K562 (cell line): ENCODE data around the gene GNB2. TPM values are rescaled to one million over a fixed set of nuclear protein-coding genes. Genes with fewer than 3 reads are reported as not detected.

Source experiments
- ARID3B ChIP-seq: fragments of 250-450 bp; sonication (Bioruptor Pico); IDR thresholded peaks from 2 replicates; pipeline ENCODE4 v1.4.0; 2020; ENCODE audit warnings: borderline replicate concordance
- COPS2 ChIP-seq: fragments of 450-650 bp; conservative IDR thresholded peaks from 2 replicates; pipeline ENCODE4 v1.6.1; 2016; ENCODE audit warnings: mild to moderate bottlenecking, moderate library complexity
- ETS1 ChIP-seq: conservative IDR thresholded peaks from 2 replicates; pipeline ENCODE4 v1.6.1; 2011; ENCODE audit warnings: low read depth, mild to moderate bottlenecking, low read length; ENCODE audit not compliant: control insufficient read depth
- HNRNPL ChIP-seq: fragments of 200-400 bp; formaldehyde crosslinking; IDR thresholded peaks from 2 replicates; pipeline ENCODE4 v1.6.1; 2017; ENCODE audit warnings: low read depth, mild to moderate bottlenecking, low read length
- IRF1 ChIP-seq: sonication (generic); formaldehyde crosslinking; IDR thresholded peaks from 2 replicates; pipeline ENCODE4 v1.8.0; 2022; ENCODE audit warnings: missing genetic modification reagents, mild to moderate bottlenecking, borderline replicate concordance
- MBD2 ChIP-seq: sonication (generic); IDR thresholded peaks from 2 replicates; pipeline ENCODE4 v1.6.1; 2016; ENCODE audit warnings: low read depth, borderline replicate concordance
- POLR2G ChIP-seq: fragments of 200-400 bp; formaldehyde crosslinking; IDR thresholded peaks from 2 replicates; pipeline ENCODE4 v1.6.1; 2017; ENCODE audit warnings: low read depth, mild to moderate bottlenecking, antibody characterized with exemption, low read length, moderate library complexity
- RBM25 ChIP-seq: fragments of 200-400 bp; formaldehyde crosslinking; IDR thresholded peaks from 2 replicates; pipeline ENCODE4 v1.6.1; 2018; ENCODE audit warnings: low read length, low read depth, moderate library complexity; ENCODE audit not compliant: severe bottlenecking
- SMAD4 ChIP-seq: fragments of 250-450 bp; sonication (Bioruptor Pico); conservative IDR thresholded peaks from 2 replicates; pipeline ENCODE4 v1.8.0; 2021; ENCODE audit warnings: inconsistent platforms, mild to moderate bottlenecking, moderate library complexity
- TARDBP ChIP-seq: fragments of 450-650 bp; IDR thresholded peaks from 2 replicates; pipeline ENCODE4 v1.6.1; 2016
- TFAP4 ChIP-seq: sonication (generic); formaldehyde crosslinking; IDR thresholded peaks from 2 replicates; pipeline ENCODE4 v1.8.0; 2022; ENCODE audit warnings: missing genetic modification reagents, mild to moderate bottlenecking, moderate library complexity, borderline replicate concordance
- ZNF224 ChIP-seq: sonication (generic); formaldehyde crosslinking; IDR thresholded peaks from 2 replicates; pipeline ENCODE4 v1.8.0; 2022; ENCODE audit warnings: mild to moderate bottlenecking, missing genetic modification reagents
- ZNF318 ChIP-seq, 2 experiments: fragments of 450-650 bp; IDR thresholded peaks; 2 replicates each; pipeline ENCODE4 v1.6.1; 2016; ENCODE audit warnings: mild to moderate bottlenecking in 2 of 2, borderline replicate concordance in 1 of 2, low read depth in 1 of 2, moderate library complexity in 1 of 2
- polyA plus RNA-seq, 8 experiments: library from polyadenylated mRNA; depleted of rRNA in 4 of 8; stranded (reverse) in 5 of 8; unstranded in 3 of 8; fragments of >200 nt; fragmentation: Nextera tagmentation in 2 of 8; fragmentation: Illumina TruSeq in 1 of 8; extraction: Ambion mirVana in 2 of 8; extraction: Trizol in 1 of 8; gene quantifications; 2 replicates each; pipeline versions ENCODE4 v1.2.1 to v1.2.3, GENCODE V29; 2011 to 2014; ENCODE audit warnings: inconsistent platforms in 1 of 8, missing spikeins in 1 of 8
- total RNA-seq, 7 experiments: library from RNA; depleted of rRNA in 6 of 7; stranded (reverse); fragments of >200 nt in 6 of 7; fragmentation: Illumina TruSeq in 2 of 7; extraction: Trizol in 2 of 7; gene quantifications; 2 replicates each; pipeline versions ENCODE4 v1.2.1 to v1.2.3, GENCODE V29; 2011 to 2021; ENCODE audit warnings: low replicate concordance in 1 of 7

GNB2 gene
- total and polyA plus RNA-seq, 9 of the 15 experiments (the other 6 are each of a cell fraction or from before 2014, with no cell fraction given), result 0.65 to 320 (median 104) TPM

GRCh38 chr7:100655908-100656674 is 17.4 kb upstream of the GNB2 start, which contains the start of gene ACTL6B (continued):
- TF ChIP-seq ZNF318 (IDR thresholded peaks at IDR 0.05; ENCODE audit: borderline replicate concordance in 1 of 2, low read depth in 1 of 2) (no peak), MBD2 (peak; percentile 42; the same call in 1 of the 2 replicates), TARDBP (no peak), COPS2 (no peak), ETS1 (peak; percentile 96), POLR2G (peak; percentile 37; the same call in 1 of the 2 replicates), SMAD4 (peak; percentile 76), IRF1 (CRISPR knock-in tag) (peak; percentile 95; the same call in 1 of the 2 replicates), TFAP4 (CRISPR knock-in tag) (peak; percentile 95), RBM25 (peak; percentile 77), ZNF224 (CRISPR knock-in tag) (peak; percentile 92; the same call in 1 of the 2 replicates), HNRNPL (peak; percentile 74; the same call in 1 of the 2 replicates), ARID3B (CRISPR knock-in tag) (no peak)
